Fibroblast of skin of right quadriceps (primary cell): ENCODE measurements around the gene CRLF2.
"Not testable (repeated sequence)": the region's sequence is repeated elsewhere in the genome, so short reads cannot be mapped to it uniquely, and the experiment has no call there.

ENCODE experiments used
- DNase-seq: peaks from one replicate; pipeline ENCODE4 v3.0.0-alpha.2; 2013

CRLF2 gene

GRCh38 chrX:1212532-1212931 is at the start of gene CRLF2:
CRLF2 (minus strand) TSS chrX:1212649; CDS start chrX:1212634, 15 bp downstream.
- DNase-seq = peak; percentile 60

- DNase-seq = not testable (repeated sequence)
Observed at GRCh38 chrX:1261771-1262170, 49.3 kb upstream of the CRLF2 start.

- no peak for DNase-seq
Observed at GRCh38 chrX:1261285-1261684, 48.8 kb upstream of the CRLF2 start.

GRCh38 chrX:1252861-1253260 is 40.4 kb upstream of the CRLF2 start:
- DNase-seq = no peak

- DNase-seq = peak; percentile 52
Observed at GRCh38 chrX:1249101-1249887, 36.8 kb upstream of the CRLF2 start.

GRCh38 chrX:1248331-1249061 is 36.0 kb upstream of the CRLF2 start:
- peak; percentile 88 for DNase-seq

- DNase-seq = peak; percentile 77
Observed at GRCh38 chrX:1246816-1247215, 34.4 kb upstream of the CRLF2 start.

- peak; percentile 42 for DNase-seq
Observed at GRCh38 chrX:1244164-1245076, 32.0 kb upstream of the CRLF2 start.

- DNase-seq = peak; percentile 39
Observed at GRCh38 chrX:1242891-1243402, 30.5 kb upstream of the CRLF2 start.

GRCh38 chrX:1240551-1240950 is 28.1 kb upstream of the CRLF2 start:
- DNase-seq = not testable (repeated sequence)

GRCh38 chrX:1239681-1240142 is 27.3 kb upstream of the CRLF2 start:
- no peak for DNase-seq

GRCh38 chrX:1231850-1232465 is 19.5 kb upstream of the CRLF2 start:
- DNase-seq = no peak

GRCh38 chrX:1228101-1228500 is 15.7 kb upstream of the CRLF2 start:
- DNase-seq = not testable (repeated sequence)

GRCh38 chrX:1226249-1226648 is 13.8 kb upstream of the CRLF2 start:
- DNase-seq = no peak

GRCh38 chrX:1224954-1225353 is 12.5 kb upstream of the CRLF2 start:
- no peak for DNase-seq

- no peak for DNase-seq
Observed at GRCh38 chrX:1223242-1223600, 10.8 kb upstream of the CRLF2 start.

GRCh38 chrX:1222531-1223241 is 10.2 kb upstream of the CRLF2 start:
- DNase-seq = peak; percentile 55

GRCh38 chrX:1221296-1221845 is 8.9 kb upstream of the CRLF2 start:
- no peak for DNase-seq

- DNase-seq = no peak
Observed at GRCh38 chrX:1218286-1218685, 5.8 kb upstream of the CRLF2 start.

GRCh38 chrX:1215123-1215823 is 2.8 kb upstream of the CRLF2 start:
- no peak for DNase-seq

- no peak for DNase-seq
Observed at GRCh38 chrX:1213971-1214370, 1.5 kb upstream of the CRLF2 start.
